Mononuclear cell (primary cell): Measurements from ENCODE around the gene DPH5. TPM values are rescaled to one million over a fixed set of nuclear protein-coding genes. Genes with fewer than 3 reads are reported as not detected.
"Not testable (repeated sequence)": the region's sequence is repeated elsewhere in the genome, so short reads cannot be mapped to it uniquely, and the experiment has no call there.

ENCODE experiments used
- H3K27me3 ChIP-seq: 2 replicates; pipeline ENCODE4 v1.6.0; 2011; ENCODE audit warnings: low read length, control low read depth; ENCODE audit not compliant: insufficient read depth
- H3K4me1 ChIP-seq: 2 replicates; pipeline ENCODE4 v1.5.1; 2011; ENCODE audit warnings: mild to moderate bottlenecking, low read length, control low read depth; ENCODE audit not compliant: insufficient read depth
- H3K4me3 ChIP-seq: 2 replicates; pipeline ENCODE4 v1.5.1; 2011; ENCODE audit warnings: mild to moderate bottlenecking, low read length, moderate library complexity
- H3K9me3 ChIP-seq: 2 replicates; pipeline ENCODE4 v1.5.1; 2011; ENCODE audit warnings: low read depth, mild to moderate bottlenecking, control low read depth, low read length
- total RNA-seq: library from RNA; depleted of rRNA; stranded (reverse); fragments of >200 nt; gene quantifications from one replicate; pipeline ENCODE4 v1.2.3, GENCODE V29; 2012

Gene DPH5
- total RNA-seq: 42.1 TPM

- Histone ChIP-seq H3K9me3 (no peaks in the 10 kb centered on the region), H3K27me3 (no peaks in the 10 kb centered on the region), H3K4me1 (peaks cover 34% of the 10 kb centered on the region), H3K4me3 (peak within 1 kb of the TSS; percentile 76)
Observed at GRCh38 chr1:101025657-101026429, at the start of gene DPH5. Gene DPH5, minus strand, starts transcription at chr1:101025784. Its CDS starts 341 bp downstream, at chr1:101025443.

GRCh38 chr1:101073836-101074235 is 48.3 kb upstream of the DPH5 start:
- no peaks in the 10 kb centered on the region for H3K9me3 ChIP-seq
- H3K4me3 ChIP-seq: no peak overlapping the region
- H3K4me1 ChIP-seq: peaks cover 3% of the 10 kb centered on the region
- H3K27me3 ChIP-seq: no peaks in the 10 kb centered on the region

GRCh38 chr1:101071470-101071891 is 45.9 kb upstream of the DPH5 start:
- H3K9me3 ChIP-seq: no peaks in the 10 kb centered on the region
- H3K27me3 ChIP-seq: no peaks in the 10 kb centered on the region
- H3K4me1 ChIP-seq: peaks cover 9% of the 10 kb centered on the region
- H3K4me3 ChIP-seq: no peak overlapping the region

GRCh38 chr1:101069158-101069557 is 43.6 kb upstream of the DPH5 start:
- Histone ChIP-seq H3K9me3 (no peaks in the 10 kb centered on the region), H3K4me1 (peaks cover 18% of the 10 kb centered on the region), H3K4me3 (no peak overlapping the region), H3K27me3 (no peaks in the 10 kb centered on the region)

GRCh38 chr1:101066937-101067335 is 41.4 kb upstream of the DPH5 start:
- not testable (repeated sequence) for H3K9me3 ChIP-seq, H3K4me3 ChIP-seq, H3K27me3 ChIP-seq
- H3K4me1 ChIP-seq: peaks cover 22% of the 10 kb centered on the region

- Histone ChIP-seq H3K9me3 (no peaks in the 10 kb centered on the region), H3K4me3 (no peak overlapping the region), H3K27me3 (no peaks in the 10 kb centered on the region), H3K4me1 (peaks cover 22% of the 10 kb centered on the region)
Observed at GRCh38 chr1:101066260-101066936, 40.8 kb upstream of the DPH5 start.

- H3K4me1 ChIP-seq: peaks cover 22% of the 10 kb centered on the region
- no peaks in the 10 kb centered on the region for H3K27me3 ChIP-seq
- no peaks in the 10 kb centered on the region for H3K9me3 ChIP-seq
- no peak overlapping the region for H3K4me3 ChIP-seq
Observed at GRCh38 chr1:101065575-101065974, 40.0 kb upstream of the DPH5 start.

- H3K27me3 ChIP-seq: no peaks in the 10 kb centered on the region
- no peak overlapping the region for H3K4me3 ChIP-seq
- peaks cover 19% of the 10 kb centered on the region for H3K4me1 ChIP-seq
- H3K9me3 ChIP-seq: no peaks in the 10 kb centered on the region
Observed at GRCh38 chr1:101064697-101065096, 39.1 kb upstream of the DPH5 start.

GRCh38 chr1:101060992-101061391 is 35.4 kb upstream of the DPH5 start:
- Histone ChIP-seq H3K27me3 (no peaks in the 10 kb centered on the region), H3K4me1 (peaks cover 11% of the 10 kb centered on the region), H3K4me3 (no peak overlapping the region), H3K9me3 (no peaks in the 10 kb centered on the region)

- H3K4me1 ChIP-seq: peaks cover 11% of the 10 kb centered on the region
- no peaks in the 10 kb centered on the region for H3K27me3 ChIP-seq
Observed at GRCh38 chr1:101059945-101060542, 34.5 kb upstream of the DPH5 start.

GRCh38 chr1:101055623-101056022 is 30.0 kb upstream of the DPH5 start:
- no peaks in the 10 kb centered on the region for H3K27me3 ChIP-seq
- peaks cover 4% of the 10 kb centered on the region for H3K4me1 ChIP-seq
- H3K4me3 ChIP-seq: no peak overlapping the region
- H3K9me3 ChIP-seq: no peaks in the 10 kb centered on the region

More at GRCh38 chr1:101059945-101060542, 34.5 kb upstream of the DPH5 start:
- Histone ChIP-seq H3K9me3 (no peaks in the 10 kb centered on the region), H3K4me3 (no peak overlapping the region)

GRCh38 chr1:101051688-101052638 is 26.4 kb upstream of the DPH5 start:
- H3K9me3 ChIP-seq: no peaks in the 10 kb centered on the region
- peaks cover 4% of the 10 kb centered on the region for H3K4me1 ChIP-seq
- H3K27me3 ChIP-seq: no peaks in the 10 kb centered on the region
- no peak overlapping the region for H3K4me3 ChIP-seq

- Histone ChIP-seq H3K27me3 (no peaks in the 10 kb centered on the region), H3K9me3 (no peaks in the 10 kb centered on the region), H3K4me3 (no peak overlapping the region), H3K4me1 (peaks cover 4% of the 10 kb centered on the region)
Observed at GRCh38 chr1:101050869-101051268, 25.3 kb upstream of the DPH5 start.

GRCh38 chr1:101044749-101045148 is 19.2 kb upstream of the DPH5 start:
- no peak overlapping the region for H3K4me3 ChIP-seq

More at GRCh38 chr1:101044749-101045148, 19.2 kb upstream of the DPH5 start:
- Histone ChIP-seq H3K4me1 (no peaks in the 10 kb centered on the region), H3K9me3 (no peaks in the 10 kb centered on the region), H3K27me3 (no peaks in the 10 kb centered on the region)
